Measurements from ENCODE around the gene TSPAN6.
A peak's percentile ranks its signal among the peaks of the same experiment; 100 is the strongest.

DNA sequence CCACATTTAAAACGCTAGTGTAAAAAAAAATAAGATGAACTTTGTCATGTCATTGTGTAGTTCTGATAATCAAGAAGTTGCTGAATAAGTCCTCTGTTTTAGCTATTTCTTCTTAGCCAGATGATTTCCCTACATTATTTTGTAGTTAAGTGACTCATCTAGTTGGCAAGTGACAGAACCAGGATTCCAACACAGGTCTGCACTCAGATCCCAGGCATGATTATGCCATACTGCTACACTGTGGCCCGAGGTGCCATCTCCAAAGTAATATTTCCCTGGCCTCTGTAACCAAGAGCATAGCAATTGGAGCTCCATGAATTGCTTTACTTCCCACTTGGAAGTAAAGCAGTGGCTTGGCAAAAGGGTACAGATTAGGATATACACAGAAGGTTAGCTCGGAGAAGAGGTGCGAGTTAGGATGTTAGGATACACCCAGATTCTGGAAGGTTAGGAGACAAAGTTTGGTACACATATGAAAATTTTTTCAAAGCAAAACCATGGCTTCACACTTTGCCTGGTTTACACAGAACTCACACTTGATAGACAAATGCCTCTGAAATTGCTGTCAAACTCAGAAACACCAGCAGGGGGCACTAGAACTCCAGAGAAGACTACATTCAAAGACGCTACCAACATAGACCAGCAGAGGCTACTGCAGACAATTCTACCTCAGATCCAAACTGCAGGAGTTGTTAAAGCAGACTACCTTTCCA is 48.8 kb upstream of the TSPAN6 start:
- TF ChIP-seq, protein P1, sequence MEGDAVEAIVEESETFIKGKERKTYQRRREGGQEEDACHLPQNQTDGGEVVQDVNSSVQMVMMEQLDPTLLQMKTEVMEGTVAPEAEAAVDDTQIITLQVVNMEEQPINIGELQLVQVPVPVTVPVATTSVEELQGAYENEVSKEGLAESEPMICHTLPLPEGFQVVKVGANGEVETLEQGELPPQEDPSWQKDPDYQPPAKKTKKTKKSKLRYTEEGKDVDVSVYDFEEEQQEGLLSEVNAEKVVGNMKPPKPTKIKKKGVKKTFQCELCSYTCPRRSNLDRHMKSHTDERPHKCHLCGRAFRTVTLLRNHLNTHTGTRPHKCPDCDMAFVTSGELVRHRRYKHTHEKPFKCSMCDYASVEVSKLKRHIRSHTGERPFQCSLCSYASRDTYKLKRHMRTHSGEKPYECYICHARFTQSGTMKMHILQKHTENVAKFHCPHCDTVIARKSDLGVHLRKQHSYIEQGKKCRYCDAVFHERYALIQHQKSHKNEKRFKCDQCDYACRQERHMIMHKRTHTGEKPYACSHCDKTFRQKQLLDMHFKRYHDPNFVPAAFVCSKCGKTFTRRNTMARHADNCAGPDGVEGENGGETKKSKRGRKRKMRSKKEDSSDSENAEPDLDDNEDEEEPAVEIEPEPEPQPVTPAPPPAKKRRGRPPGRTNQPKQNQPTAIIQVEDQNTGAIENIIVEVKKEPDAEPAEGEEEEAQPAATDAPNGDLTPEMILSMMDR (IDR thresholded peaks at IDR 0.05): peak; percentile 85
- TF ChIP-seq, protein P2, sequence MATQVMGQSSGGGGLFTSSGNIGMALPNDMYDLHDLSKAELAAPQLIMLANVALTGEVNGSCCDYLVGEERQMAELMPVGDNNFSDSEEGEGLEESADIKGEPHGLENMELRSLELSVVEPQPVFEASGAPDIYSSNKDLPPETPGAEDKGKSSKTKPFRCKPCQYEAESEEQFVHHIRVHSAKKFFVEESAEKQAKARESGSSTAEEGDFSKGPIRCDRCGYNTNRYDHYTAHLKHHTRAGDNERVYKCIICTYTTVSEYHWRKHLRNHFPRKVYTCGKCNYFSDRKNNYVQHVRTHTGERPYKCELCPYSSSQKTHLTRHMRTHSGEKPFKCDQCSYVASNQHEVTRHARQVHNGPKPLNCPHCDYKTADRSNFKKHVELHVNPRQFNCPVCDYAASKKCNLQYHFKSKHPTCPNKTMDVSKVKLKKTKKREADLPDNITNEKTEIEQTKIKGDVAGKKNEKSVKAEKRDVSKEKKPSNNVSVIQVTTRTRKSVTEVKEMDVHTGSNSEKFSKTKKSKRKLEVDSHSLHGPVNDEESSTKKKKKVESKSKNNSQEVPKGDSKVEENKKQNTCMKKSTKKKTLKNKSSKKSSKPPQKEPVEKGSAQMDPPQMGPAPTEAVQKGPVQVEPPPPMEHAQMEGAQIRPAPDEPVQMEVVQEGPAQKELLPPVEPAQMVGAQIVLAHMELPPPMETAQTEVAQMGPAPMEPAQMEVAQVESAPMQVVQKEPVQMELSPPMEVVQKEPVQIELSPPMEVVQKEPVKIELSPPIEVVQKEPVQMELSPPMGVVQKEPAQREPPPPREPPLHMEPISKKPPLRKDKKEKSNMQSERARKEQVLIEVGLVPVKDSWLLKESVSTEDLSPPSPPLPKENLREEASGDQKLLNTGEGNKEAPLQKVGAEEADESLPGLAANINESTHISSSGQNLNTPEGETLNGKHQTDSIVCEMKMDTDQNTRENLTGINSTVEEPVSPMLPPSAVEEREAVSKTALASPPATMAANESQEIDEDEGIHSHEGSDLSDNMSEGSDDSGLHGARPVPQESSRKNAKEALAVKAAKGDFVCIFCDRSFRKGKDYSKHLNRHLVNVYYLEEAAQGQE (IDR thresholded peaks at IDR 0.05; ENCODE audit: insufficient read depth in 1 of 2, low read depth in 2 of 2, low read length in 1 of 2): no peak
- no peak for TF ChIP-seq SIN3A (IDR thresholded peaks at IDR 0.05; ENCODE audit: borderline replicate concordance, insufficient read depth, low read depth, low read length)
